DMS53 treated with DMSO at 0.1 percent for 48 hours (cell line): ENCODE data around the gene IFNGR1.

Experiments used
- DNase-seq: peaks from one replicate; lab custom pipeline; 2025; ENCODE audit not compliant: unreplicated experiment; lab: John Stamatoyannopoulos, UW

Gene IFNGR1

GRCh38 chr6:137177611-137178010 lies 41.6 kb downstream of the IFNGR1 start:
- no peak for DNase-seq

GRCh38 chr6:137176729-137177128 lies 42.5 kb downstream of the IFNGR1 start:
- no peak for DNase-seq

GRCh38 chr6:137175868-137176245 lies 43.3 kb downstream of the IFNGR1 start:
- no peak for DNase-seq

GRCh38 chr6:137175157-137175867 lies 43.9 kb downstream of the IFNGR1 start:
- DNase-seq = no peak

GRCh38 chr6:137173501-137173900 lies 45.7 kb downstream of the IFNGR1 start, which contains the start of gene IL22RA2:
Gene IL22RA2 (minus strand): TSS chr6:137173644. CDS start chr6:137161749, 11,895 bp downstream.
- no peak for DNase-seq

GRCh38 chr6:137172734-137173431 lies 46.3 kb downstream of the IFNGR1 start:
- no peak for DNase-seq

- DNase-seq = no peak
Observed at GRCh38 chr6:137171824-137172733, 47.1 kb downstream of the IFNGR1 start.

GRCh38 chr6:137171053-137171374 lies 48.2 kb downstream of the IFNGR1 start:
- DNase-seq = no peak

- DNase-seq = no peak
Observed at GRCh38 chr6:137170266-137171052, 48.7 kb downstream of the IFNGR1 start.

- no peak for DNase-seq
Observed at GRCh38 chr6:137167702-137168377, 51.3 kb downstream of the IFNGR1 start.

- DNase-seq = no peak
Observed at GRCh38 chr6:137166247-137167098, 52.7 kb downstream of the IFNGR1 start.

- DNase-seq = peak; percentile 9
Observed at GRCh38 chr6:137165375-137166246, 53.6 kb downstream of the IFNGR1 start.

GRCh38 chr6:137163732-137164318 lies 55.4 kb downstream of the IFNGR1 start:
- no peak for DNase-seq

GRCh38 chr6:137162692-137163306 lies 56.4 kb downstream of the IFNGR1 start:
- no peak for DNase-seq

- DNase-seq = no peak
Observed at GRCh38 chr6:137161949-137162348, 57.2 kb downstream of the IFNGR1 start.

- no peak for DNase-seq
Observed at GRCh38 chr6:137160763-137161162, 58.4 kb downstream of the IFNGR1 start.

- DNase-seq = no peak
Observed at GRCh38 chr6:137159912-137160311, 59.3 kb downstream of the IFNGR1 start.

GRCh38 chr6:137157601-137158000 lies 61.6 kb downstream of the IFNGR1 start:
- no peak for DNase-seq
